ENCODE results near the gene ZNF766. TPM values are rescaled to one million over a fixed set of nuclear protein-coding genes. Genes with fewer than 3 reads are reported as not detected.
A peak's percentile ranks its signal among the peaks of the same experiment; 100 is the strongest.

The ZNF766 gene
- total and polyA plus RNA-seq, 2 of the 13 experiments (the other 11 are each of a cell fraction or from before 2014, with no cell fraction given) = 5.2 to 10.3 TPM

DNA sequence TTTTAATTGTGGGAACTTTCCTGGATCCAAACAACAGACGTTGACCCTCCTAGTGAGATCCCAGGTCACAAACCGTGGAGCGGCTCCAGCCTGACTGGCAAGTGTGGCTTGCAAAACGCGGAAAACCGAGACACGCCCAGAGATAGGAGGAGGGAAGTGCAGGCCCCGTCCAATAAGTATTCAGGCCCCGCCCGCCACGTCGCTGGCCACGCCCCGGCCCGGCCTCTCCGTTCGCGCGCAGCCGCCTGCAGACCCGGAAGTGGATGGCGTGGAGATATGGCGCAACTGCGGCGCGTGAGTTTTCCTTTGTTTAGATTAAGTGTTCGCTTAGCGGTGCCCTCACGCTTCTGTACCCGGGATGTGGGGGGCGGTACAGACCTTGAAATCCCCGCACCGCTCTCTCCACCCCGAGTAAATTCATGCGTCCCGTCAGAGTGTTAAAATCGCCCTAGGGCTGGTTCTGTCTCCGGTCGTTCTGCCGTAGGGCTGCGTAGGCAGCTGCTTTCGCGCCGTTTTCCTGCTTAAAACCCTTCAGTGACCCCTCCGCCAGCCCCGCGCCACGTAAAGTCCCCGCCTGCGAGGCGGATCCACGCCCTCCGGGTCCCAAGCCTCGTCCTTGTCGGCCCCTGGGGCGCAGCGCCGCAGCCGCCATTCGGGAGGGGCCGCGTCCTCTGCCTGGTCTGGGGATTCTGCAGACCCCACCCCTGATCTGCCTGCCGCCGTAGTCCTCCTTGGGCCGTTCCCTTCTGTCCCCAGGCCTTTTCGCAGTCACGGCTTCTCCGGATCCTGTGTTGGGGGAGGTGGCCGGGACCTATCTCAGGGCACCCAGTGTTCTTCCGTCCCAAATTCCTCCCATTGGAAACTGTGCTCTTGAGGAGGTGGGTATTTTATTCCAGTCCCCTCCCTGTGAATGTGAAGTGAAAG, at the start of gene ZNF766 (continued):
- TF ChIP-seq, protein P1, sequence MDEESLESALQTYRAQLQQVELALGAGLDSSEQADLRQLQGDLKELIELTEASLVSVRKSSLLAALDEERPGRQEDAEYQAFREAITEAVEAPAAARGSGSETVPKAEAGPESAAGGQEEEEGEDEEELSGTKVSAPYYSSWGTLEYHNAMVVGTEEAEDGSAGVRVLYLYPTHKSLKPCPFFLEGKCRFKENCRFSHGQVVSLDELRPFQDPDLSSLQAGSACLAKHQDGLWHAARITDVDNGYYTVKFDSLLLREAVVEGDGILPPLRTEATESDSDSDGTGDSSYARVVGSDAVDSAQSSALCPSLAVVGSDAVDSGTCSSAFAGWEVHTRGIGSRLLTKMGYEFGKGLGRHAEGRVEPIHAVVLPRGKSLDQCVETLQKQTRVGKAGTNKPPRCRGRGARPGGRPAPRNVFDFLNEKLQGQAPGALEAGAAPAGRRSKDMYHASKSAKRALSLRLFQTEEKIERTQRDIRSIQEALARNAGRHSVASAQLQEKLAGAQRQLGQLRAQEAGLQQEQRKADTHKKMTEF (CRISPR knock-in tag; IDR thresholded peaks at IDR 0.05) = peak; percentile 74; the same call in 1 of the 2 replicates
- TF ChIP-seq, protein P2, sequence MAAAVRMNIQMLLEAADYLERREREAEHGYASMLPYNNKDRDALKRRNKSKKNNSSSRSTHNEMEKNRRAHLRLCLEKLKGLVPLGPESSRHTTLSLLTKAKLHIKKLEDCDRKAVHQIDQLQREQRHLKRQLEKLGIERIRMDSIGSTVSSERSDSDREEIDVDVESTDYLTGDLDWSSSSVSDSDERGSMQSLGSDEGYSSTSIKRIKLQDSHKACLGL (CRISPR knock-in tag; IDR thresholded peaks at IDR 0.05) = peak; percentile 77; the same call in 1 of the 2 replicates
- TF ChIP-seq KLF9 (CRISPR knock-in tag; IDR thresholded peaks at IDR 0.05; ENCODE audit: low read depth) (0 out of 2 replicates have a peak, but pooled peaks have one; percentile 43), ZNF615 (CRISPR knock-in tag; IDR thresholded peaks at IDR 0.05; ENCODE audit: borderline replicate concordance) (peak; percentile 59; the same call in 1 of the 2 replicates), DNMT3B (CRISPR knock-in tag; conservative IDR thresholded peaks at IDR 0.05) (no peak), ADNP (CRISPR knock-in tag; IDR thresholded peaks at IDR 0.05) (no peak), MXD4 (CRISPR knock-in tag; IDR thresholded peaks at IDR 0.05) (peak; percentile 88), CBX1 (IDR thresholded peaks at IDR 0.05; ENCODE audit: low read depth) (peak; percentile 35), ARID2 (CRISPR knock-in tag; IDR thresholded peaks at IDR 0.05; ENCODE audit: borderline replicate concordance) (peak; percentile 91), ZNF274 (CRISPR knock-in tag; IDR thresholded peaks at IDR 0.05) (no peak; the same call in 1 of the 2 replicates), NFRKB (IDR thresholded peaks at IDR 0.05) (no peak), ZSCAN25 (CRISPR knock-in tag; IDR thresholded peaks at IDR 0.05) (no peak)
- TF ChIP-seq, protein P3, sequence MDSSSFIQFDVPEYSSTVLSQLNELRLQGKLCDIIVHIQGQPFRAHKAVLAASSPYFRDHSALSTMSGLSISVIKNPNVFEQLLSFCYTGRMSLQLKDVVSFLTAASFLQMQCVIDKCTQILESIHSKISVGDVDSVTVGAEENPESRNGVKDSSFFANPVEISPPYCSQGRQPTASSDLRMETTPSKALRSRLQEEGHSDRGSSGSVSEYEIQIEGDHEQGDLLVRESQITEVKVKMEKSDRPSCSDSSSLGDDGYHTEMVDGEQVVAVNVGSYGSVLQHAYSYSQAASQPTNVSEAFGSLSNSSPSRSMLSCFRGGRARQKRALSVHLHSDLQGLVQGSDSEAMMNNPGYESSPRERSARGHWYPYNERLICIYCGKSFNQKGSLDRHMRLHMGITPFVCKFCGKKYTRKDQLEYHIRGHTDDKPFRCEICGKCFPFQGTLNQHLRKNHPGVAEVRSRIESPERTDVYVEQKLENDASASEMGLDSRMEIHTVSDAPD (CRISPR knock-in tag; IDR thresholded peaks at IDR 0.05) = peak; percentile 71
- TF ChIP-seq, protein P4, sequence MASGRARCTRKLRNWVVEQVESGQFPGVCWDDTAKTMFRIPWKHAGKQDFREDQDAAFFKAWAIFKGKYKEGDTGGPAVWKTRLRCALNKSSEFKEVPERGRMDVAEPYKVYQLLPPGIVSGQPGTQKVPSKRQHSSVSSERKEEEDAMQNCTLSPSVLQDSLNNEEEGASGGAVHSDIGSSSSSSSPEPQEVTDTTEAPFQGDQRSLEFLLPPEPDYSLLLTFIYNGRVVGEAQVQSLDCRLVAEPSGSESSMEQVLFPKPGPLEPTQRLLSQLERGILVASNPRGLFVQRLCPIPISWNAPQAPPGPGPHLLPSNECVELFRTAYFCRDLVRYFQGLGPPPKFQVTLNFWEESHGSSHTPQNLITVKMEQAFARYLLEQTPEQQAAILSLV (CRISPR knock-in tag; IDR thresholded peaks at IDR 0.05; ENCODE audit: borderline replicate concordance) = peak; percentile 68; the same call in 1 of the 2 replicates
- TF ChIP-seq, protein P5, sequence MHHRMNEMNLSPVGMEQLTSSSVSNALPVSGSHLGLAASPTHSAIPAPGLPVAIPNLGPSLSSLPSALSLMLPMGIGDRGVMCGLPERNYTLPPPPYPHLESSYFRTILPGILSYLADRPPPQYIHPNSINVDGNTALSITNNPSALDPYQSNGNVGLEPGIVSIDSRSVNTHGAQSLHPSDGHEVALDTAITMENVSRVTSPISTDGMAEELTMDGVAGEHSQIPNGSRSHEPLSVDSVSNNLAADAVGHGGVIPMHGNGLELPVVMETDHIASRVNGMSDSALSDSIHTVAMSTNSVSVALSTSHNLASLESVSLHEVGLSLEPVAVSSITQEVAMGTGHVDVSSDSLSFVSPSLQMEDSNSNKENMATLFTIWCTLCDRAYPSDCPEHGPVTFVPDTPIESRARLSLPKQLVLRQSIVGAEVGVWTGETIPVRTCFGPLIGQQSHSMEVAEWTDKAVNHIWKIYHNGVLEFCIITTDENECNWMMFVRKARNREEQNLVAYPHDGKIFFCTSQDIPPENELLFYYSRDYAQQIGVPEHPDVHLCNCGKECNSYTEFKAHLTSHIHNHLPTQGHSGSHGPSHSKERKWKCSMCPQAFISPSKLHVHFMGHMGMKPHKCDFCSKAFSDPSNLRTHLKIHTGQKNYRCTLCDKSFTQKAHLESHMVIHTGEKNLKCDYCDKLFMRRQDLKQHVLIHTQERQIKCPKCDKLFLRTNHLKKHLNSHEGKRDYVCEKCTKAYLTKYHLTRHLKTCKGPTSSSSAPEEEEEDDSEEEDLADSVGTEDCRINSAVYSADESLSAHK (CRISPR knock-in tag; IDR thresholded peaks at IDR 0.05; ENCODE audit: borderline replicate concordance) = no peak
- TF ChIP-seq, protein P6, sequence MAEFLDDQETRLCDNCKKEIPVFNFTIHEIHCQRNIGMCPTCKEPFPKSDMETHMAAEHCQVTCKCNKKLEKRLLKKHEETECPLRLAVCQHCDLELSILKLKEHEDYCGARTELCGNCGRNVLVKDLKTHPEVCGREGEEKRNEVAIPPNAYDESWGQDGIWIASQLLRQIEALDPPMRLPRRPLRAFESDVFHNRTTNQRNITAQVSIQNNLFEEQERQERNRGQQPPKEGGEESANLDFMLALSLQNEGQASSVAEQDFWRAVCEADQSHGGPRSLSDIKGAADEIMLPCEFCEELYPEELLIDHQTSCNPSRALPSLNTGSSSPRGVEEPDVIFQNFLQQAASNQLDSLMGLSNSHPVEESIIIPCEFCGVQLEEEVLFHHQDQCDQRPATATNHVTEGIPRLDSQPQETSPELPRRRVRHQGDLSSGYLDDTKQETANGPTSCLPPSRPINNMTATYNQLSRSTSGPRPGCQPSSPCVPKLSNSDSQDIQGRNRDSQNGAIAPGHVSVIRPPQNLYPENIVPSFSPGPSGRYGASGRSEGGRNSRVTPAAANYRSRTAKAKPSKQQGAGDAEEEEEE (CRISPR knock-in tag; IDR thresholded peaks at IDR 0.05; ENCODE audit: borderline replicate concordance) = no peak
- TF ChIP-seq, protein P7, sequence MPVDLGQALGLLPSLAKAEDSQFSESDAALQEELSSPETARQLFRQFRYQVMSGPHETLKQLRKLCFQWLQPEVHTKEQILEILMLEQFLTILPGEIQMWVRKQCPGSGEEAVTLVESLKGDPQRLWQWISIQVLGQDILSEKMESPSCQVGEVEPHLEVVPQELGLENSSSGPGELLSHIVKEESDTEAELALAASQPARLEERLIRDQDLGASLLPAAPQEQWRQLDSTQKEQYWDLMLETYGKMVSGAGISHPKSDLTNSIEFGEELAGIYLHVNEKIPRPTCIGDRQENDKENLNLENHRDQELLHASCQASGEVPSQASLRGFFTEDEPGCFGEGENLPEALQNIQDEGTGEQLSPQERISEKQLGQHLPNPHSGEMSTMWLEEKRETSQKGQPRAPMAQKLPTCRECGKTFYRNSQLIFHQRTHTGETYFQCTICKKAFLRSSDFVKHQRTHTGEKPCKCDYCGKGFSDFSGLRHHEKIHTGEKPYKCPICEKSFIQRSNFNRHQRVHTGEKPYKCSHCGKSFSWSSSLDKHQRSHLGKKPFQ (CRISPR knock-in tag; IDR thresholded peaks at IDR 0.05; ENCODE audit: insufficient replicate concordance) = no peak
